C4-2B (cell line): Measurements from ENCODE around the gene SPAG9.

Experiments used
- CTCF ChIP-seq: fragments of 450-650 bp; conservative IDR thresholded peaks from 2 replicates; pipeline ENCODE4 v1.5.1; 2017; ENCODE audit warnings: mild to moderate bottlenecking
- ZFX ChIP-seq: fragments of 450-650 bp; IDR thresholded peaks from 2 replicates; pipeline ENCODE4 v1.6.1; 2017

- no peak for TF ChIP-seq CTCF
- no peak for TF ChIP-seq ZFX
Observed at GRCh38 chr17:51147650-51148049, 27.0 kb upstream of the SPAG9 start.
